GM18507 (cell line): ENCODE measurements around the gene CDC45.

Source experiments
- DNase-seq: peaks from one replicate; pipeline ENCODE4 v3.0.0; 2011; ENCODE audit warnings: low read depth; ENCODE audit not compliant: insufficient read length; ENCODE audit errors: extremely low spot score
- FAIRE-seq: peaks from 2 replicates; lab custom pipeline; 2011; peaks lifted over from hg19 to GRCh38; lab: Jason Lieb, UNC

Gene CDC45

DNA sequence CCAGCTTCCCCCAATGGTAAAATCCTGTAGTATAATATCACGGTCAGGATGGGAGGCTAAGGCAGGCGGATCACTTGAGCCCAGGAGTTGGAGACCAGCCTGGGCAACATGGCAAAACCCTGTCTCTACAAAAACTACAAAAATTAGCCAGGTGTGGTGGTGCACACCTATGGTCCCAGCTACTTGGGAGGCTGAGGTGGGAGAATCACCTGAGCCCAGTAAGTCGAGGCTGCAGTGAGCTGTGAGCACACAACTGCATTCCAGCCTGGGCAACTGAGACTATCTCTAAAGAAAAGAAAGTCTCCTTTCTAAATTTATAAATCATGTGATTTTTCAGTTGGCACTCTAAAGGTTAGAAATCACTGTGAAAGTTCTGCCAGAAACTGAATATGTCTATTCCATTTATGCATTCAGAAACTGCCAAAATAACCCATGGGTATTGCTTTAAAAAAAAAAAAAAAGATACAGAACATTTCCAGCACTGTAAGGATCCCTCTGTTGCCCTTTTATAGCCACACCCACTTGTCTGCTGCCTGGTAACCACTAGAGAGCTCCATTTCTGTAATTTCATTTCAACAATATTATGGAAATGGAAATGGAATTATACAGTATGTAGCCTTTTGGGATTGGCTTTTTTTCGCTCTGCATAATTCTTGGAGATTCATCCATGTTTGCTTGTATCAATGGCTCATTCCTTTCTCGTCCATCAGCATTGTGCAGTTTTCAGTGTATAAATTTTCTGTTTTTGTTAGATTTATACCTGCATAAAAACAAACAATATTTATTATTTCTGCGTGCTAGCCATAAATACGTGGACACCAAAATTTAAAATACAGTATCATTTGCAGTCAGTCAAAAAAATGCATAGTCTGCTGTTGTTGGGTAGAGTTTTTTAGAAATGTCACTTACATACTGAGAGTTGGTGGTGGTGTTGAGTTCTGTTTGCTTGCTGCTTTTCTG, 9.4 kb downstream of the CDC45 start:
- FAIRE-seq: no peak
- DNase-seq: no peak

DNA sequence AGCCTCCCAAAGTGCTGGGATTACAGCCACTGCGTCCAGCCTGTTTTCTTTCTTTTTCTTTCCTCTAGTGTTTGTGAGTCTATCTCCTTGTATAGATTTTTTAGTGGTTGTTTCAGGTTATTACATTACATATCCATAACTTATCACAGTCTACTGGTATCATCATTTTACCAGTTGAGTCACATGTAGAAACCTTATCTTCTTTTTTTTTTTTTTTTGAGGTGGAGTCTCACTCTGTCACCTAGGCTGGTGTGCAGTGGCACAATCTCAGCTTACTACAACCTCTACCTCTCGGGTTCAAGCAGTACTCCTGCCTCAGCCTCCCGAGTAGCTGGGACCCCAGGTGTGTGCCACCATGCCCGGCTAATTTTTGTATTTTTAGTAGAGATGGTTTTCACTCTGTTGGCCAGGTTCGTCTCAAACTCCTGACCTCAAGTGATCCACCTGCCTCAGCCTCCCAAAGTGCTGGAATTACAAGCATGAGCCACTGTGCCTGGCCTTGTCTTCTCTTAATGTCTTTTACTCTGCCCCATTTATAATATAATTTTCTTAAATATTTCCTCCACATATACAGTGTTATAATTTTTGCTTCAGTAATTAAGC, 11.0 kb downstream of the CDC45 start:
- DNase-seq (no peak), FAIRE-seq (no peak)

DNA sequence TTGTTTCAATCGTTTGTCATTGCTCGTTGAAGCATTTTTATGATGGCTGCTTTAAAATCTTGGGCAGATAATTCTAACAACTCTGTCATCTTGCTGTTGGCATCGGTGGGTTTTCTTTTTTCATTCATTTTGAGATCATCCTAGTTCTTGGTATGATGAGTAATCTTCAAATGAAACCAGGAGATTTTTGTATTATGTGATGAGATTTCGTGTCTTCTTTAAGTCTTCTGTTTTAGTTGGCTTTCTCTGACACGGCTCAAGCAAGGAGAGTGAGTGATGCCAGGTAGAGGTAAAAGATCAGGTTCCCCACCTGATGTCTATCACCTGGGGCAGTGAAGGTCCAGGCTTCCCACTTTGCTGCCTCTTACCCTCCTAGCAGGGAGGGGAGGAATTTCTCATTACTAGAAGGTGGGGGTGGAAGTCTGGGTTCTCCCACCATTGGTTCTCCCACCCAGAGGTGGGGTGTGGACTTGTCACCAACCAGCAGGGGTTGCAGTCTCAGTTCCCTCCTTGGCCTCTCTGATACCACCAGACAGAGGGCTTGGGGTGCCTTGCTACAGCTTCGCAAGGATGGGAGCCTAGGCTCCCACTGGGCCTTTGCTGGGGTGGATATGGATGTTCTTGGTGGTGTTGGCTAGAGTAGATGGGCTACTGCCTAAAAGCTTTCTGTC, 12.9 kb downstream of the CDC45 start:
- DNase-seq (no peak), FAIRE-seq (no peak)

GRCh38 chr22:19494001-19494560, 14.4 kb downstream of the CDC45 start:
- FAIRE-seq (no peak), DNase-seq (no peak)

DNA sequence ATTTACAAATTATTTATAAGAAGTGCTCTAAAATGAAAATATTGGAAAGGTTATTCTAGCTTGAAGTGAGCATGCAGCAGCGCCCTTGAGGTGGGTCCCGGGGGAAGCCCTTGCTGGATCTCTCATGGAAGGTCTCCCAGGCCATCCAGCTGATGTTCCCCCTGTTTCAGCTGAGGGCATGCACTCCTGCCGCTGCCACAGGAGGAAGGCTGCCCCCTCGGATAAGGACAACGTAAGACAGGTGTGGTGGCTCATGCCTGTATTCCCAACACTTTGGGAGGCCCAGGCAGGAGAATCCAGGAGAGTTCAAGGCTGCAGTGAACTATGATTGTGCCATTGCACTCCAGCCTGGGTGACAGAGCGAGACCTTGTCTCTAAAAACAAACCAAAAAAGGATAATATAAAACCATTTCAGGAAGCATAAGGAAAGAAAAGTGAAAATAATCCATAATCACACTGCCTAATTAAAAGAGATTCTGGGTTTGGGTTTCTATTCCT, 15.0 kb downstream of the CDC45 start:
- DNase-seq (no peak), FAIRE-seq (no peak)

GRCh38 chr22:19495562-19496323, 16.0 kb downstream of the CDC45 start:
- DNase-seq (no peak), FAIRE-seq (no peak)

- FAIRE-seq: no peak
- no peak for DNase-seq
Observed at GRCh38 chr22:19496324-19496630, 16.6 kb downstream of the CDC45 start.

- DNase-seq: no peak
- FAIRE-seq: no peak
Observed at GRCh38 chr22:19497245-19497644, 17.5 kb downstream of the CDC45 start.

GRCh38 chr22:19498154-19498865, 18.6 kb downstream of the CDC45 start:
- FAIRE-seq (no peak), DNase-seq (no peak)

DNA sequence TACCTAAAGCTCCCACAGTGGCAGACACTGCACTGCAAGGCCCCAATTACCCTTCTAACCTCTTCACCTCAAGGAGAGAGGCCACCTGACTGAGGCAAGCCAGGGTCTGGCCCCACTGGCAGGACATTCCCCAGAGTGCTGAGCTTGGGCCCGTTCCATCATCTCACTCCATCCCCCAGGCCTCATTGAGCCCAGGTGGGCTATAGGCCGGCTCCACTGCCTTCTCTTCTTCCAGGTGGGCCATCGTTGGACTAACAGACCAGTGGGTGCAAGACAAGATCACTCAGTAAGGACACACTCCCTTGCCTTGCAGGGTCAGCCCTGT, 19.1 kb downstream of the CDC45 start:
- FAIRE-seq (no peak), DNase-seq (no peak)

- FAIRE-seq (no peak), DNase-seq (no peak)
Observed at GRCh38 chr22:19499236-19499879, 19.6 kb downstream of the CDC45 start.

DNA sequence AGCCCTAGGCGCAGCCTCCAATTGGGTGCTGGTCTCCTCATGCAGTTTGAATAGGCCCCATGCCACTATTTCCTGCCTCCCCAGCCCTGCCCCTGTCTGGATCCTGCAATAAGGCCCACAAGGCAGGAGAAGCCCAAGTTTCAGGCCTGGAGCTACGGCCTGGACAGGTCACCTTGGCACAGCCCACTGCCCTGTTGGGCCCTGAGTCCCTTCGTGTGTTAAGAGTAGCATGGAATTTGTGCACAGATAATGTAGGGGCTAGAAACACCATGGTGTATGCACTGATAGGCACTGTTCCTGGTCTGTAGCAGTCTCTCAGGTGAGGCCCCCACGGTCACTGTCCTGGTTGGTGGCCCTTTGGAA, 20.1 kb downstream of the CDC45 start:
- no peak for FAIRE-seq
- no peak for DNase-seq

DNA sequence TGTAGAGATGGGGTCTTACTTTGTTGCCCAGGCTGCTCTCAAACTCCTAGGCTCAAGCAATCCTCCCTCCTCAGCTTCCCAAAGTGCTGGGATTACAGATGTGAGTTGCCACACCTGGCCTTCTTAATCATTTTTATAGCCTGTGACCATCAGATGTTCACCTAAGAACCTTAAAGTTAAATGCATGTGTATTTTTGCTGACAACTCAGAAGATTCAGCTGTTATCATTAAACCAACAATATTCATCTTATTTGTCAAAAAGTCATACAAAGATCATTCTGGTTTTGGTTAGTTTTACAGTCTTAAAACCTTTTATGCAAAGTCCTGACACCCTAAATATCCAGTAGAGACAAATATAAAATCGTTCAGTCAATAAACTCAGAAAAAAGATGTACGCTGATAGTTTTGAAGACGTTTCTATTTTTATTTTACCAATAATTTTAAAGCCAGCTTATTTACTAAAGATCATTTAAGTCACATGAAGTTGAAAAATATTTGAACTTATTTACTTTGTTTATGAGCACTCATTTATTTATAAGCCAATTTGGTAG, 22.3 kb downstream of the CDC45 start:
- DNase-seq (no peak), FAIRE-seq (no peak)

- DNase-seq: no peak
- no peak for FAIRE-seq
Observed at GRCh38 chr22:19503367-19503766, 23.6 kb downstream of the CDC45 start.

DNA sequence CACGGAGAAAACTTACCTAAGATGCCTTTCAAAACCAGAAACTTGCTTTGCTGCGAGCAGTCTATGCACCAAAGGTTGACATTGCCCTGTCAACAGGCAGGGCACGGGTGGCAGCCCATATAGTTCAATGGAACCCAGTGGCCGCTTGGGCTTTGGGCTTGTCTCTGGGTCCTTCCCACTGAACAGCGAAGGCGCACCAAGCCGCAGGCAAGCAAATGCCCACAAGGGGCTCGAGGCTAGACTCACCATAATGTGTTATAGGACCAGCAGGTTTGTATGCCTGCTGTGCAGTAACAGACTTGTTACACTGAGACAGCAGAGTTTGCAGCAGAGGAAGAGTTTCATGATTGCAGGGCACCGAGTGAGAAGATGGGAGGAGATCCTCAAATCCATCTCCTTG, 24.1 kb downstream of the CDC45 start:
- FAIRE-seq (no peak), DNase-seq (no peak)

DNA sequence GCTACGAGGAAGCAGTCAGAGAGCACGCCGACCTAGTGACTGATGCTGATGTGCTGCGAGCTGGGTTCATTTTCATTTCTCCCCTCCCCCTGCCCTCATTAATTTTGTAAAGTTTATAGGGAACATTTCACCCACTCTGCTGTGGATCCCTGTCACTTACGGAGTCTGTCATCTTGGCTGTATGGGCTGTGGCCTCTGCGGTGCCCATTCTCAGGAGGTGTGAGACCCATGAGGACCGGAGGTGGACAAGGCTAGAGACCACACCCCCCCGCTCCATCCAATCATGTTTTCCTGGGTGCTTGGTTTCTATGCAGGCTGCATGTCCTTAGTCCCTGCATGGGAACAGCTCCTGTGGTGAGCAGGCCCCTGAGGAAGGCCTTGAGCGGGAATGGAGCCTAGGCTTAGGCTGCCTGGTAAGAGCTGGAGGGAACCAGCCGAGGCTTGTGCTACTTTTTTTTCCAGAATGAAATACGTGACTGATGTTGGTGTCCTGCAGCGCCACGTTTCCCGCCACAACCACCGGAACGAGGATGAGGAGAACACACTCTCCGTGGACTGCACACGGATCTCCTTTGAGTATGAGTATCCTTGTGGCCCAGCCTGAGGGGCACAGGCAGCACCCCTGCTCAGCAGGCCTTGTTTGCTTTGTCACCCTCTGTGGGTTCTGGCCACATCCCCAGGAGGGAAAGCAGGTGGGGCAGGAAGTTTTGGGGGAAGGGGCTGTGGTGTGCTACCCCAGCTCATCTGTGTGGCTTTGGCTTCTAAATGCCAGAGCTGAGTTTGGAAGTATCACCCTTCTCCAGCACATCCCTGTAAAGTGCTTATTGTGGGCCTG, 25.4 kb downstream of the CDC45 start:
- DNase-seq (no peak), FAIRE-seq (no peak)

DNA sequence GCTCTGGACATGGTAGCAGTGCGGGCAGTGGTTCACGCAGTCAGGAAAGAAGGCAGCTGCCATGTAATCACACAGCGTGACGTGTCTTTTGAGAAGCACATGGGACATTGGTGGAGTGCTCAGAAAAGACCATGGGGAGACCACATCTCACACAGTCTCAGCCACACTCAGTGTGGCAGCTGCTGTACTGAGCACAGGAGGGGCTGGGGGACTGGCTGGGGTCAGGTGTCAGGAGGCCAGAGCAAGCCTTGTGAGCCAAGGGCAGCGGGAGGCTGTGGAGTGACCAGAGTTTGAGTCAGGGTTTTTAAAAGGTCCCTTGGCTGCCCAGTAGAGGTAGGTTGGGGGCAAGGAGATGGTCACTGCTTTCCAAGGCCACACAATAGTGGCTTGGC, 26.0 kb downstream of the CDC45 start:
- FAIRE-seq (no peak), DNase-seq (no peak)

GRCh38 chr22:19506212-19506611, 26.5 kb downstream of the CDC45 start:
- DNase-seq (no peak), FAIRE-seq (no peak)
